ENCODE results near the gene ELOVL2. TPM values are rescaled to one million over a fixed set of nuclear protein-coding genes. Genes with fewer than 3 reads are reported as not detected.

The ELOVL2 gene
- total and polyA plus RNA-seq, 2 experiments from 2014 or later, result 0.06 TPM; not detected in 1

- no peak overlapping the region for H3K27ac ChIP-seq
- no peak overlapping the region for H3K4me3 ChIP-seq
- peaks cover 2% of the 10 kb centered on the region for H3K4me1 ChIP-seq (ENCODE audit: low read depth)
- DNase-seq (ENCODE audit: low read depth in 1 of 2, low spot score in 1 of 2), result no peak
- TF ChIP-seq CTCF (IDR thresholded peaks at IDR 0.05; ENCODE audit: low read depth, low read length), result no peak
- H3K36me3 ChIP-seq, result no peaks in the 10 kb centered on the region
- H3K27me3 ChIP-seq, result no peaks in the 10 kb centered on the region
- H3K9me3 ChIP-seq (ENCODE audit: low read depth), result no peaks in the 10 kb centered on the region
Observed at GRCh38 chr6:11015102-11015501, 29.0 kb downstream of the ELOVL2 start.

GRCh38 chr6:11013721-11014070 is 30.4 kb downstream of the ELOVL2 start:
- H3K4me3 ChIP-seq, result no peak overlapping the region
- H3K36me3 ChIP-seq, result no peaks in the 10 kb centered on the region
- no peaks in the 10 kb centered on the region for H3K27me3 ChIP-seq
- H3K27ac ChIP-seq, result no peak overlapping the region
- no peak for TF ChIP-seq CTCF (IDR thresholded peaks at IDR 0.05; ENCODE audit: low read depth, low read length)
- H3K9me3 ChIP-seq (ENCODE audit: low read depth), result no peaks in the 10 kb centered on the region
- H3K4me1 ChIP-seq (ENCODE audit: low read depth), result peaks cover 5% of the 10 kb centered on the region
- DNase-seq (ENCODE audit: low read depth in 1 of 2, low spot score in 1 of 2), result no peak

GRCh38 chr6:11012976-11013720 is 31.0 kb downstream of the ELOVL2 start:
- H3K4me3 ChIP-seq, result no peak overlapping the region

GRCh38 chr6:11012295-11012754 is 31.8 kb downstream of the ELOVL2 start:
- no peak for TF ChIP-seq CTCF (IDR thresholded peaks at IDR 0.05; ENCODE audit: low read depth, low read length)
- H3K4me1 ChIP-seq (ENCODE audit: low read depth), result peaks cover 9% of the 10 kb centered on the region
- no peaks in the 10 kb centered on the region for H3K36me3 ChIP-seq
- no peak overlapping the region for H3K27ac ChIP-seq
- H3K27me3 ChIP-seq, result no peaks in the 10 kb centered on the region
- no peak for DNase-seq (ENCODE audit: low read depth in 1 of 2, low spot score in 1 of 2)
- H3K9me3 ChIP-seq (ENCODE audit: low read depth), result no peaks in the 10 kb centered on the region
- no peak overlapping the region for H3K4me3 ChIP-seq

More at GRCh38 chr6:11012976-11013720, 31.0 kb downstream of the ELOVL2 start:
- no peaks in the 10 kb centered on the region for H3K9me3 ChIP-seq (ENCODE audit: low read depth)
- no peaks in the 10 kb centered on the region for H3K36me3 ChIP-seq
- peak in 1 of 2 donors; percentile 45 for DNase-seq (ENCODE audit: low read depth in 1 of 2, low spot score in 1 of 2)
- no peak overlapping the region for H3K27ac ChIP-seq
- H3K27me3 ChIP-seq, result no peaks in the 10 kb centered on the region
- peaks cover 9% of the 10 kb centered on the region for H3K4me1 ChIP-seq (ENCODE audit: low read depth)
- no peak for TF ChIP-seq CTCF (IDR thresholded peaks at IDR 0.05; ENCODE audit: low read depth, low read length)

- DNase-seq (ENCODE audit: low read depth in 1 of 2, low spot score in 1 of 2), result peak; percentile 28 to 65
- Histone ChIP-seq H3K4me1 (ENCODE audit: low read depth) (peaks cover 9% of the 10 kb centered on the region), H3K36me3 (no peaks in the 10 kb centered on the region), H3K9me3 (ENCODE audit: low read depth) (no peaks in the 10 kb centered on the region), H3K4me3 (no peak overlapping the region), H3K27me3 (no peaks in the 10 kb centered on the region), H3K27ac (no peak overlapping the region)
- no peak for TF ChIP-seq CTCF (IDR thresholded peaks at IDR 0.05; ENCODE audit: low read depth, low read length)
Observed at GRCh38 chr6:11011787-11012234, 32.3 kb downstream of the ELOVL2 start.

Data from cardiac muscle cell (in vitro differentiated cells and primary cell).